ENCODE measurements around the gene VSIG2.
"Not testable (repeated sequence)": the region's sequence is repeated elsewhere in the genome, so short reads cannot be mapped to it uniquely, and the experiment has no call there.

The VSIG2 gene

GRCh38 chr11:124778281-124778680 lies 26.2 kb upstream of the VSIG2 start:
- TF ChIP-seq POLR2A (IDR thresholded peaks at IDR 0.05; ENCODE audit: low read depth, low read length): no peak
- FAIRE-seq (no peak), DNase-seq (ENCODE audit: insufficient read length, low spot score) (no peak)

- DNase-seq (ENCODE audit: insufficient read length, low spot score) (no peak), FAIRE-seq (no peak)
- TF ChIP-seq POLR2A (IDR thresholded peaks at IDR 0.05; ENCODE audit: low read depth, low read length): no peak
Measured at GRCh38 chr11:124776865-124777645, 25.0 kb upstream of the VSIG2 start.

- FAIRE-seq; DNase-seq (ENCODE audit: insufficient read length, low spot score): not testable (repeated sequence)
Measured at GRCh38 chr11:124770959-124771358, 18.9 kb upstream of the VSIG2 start.

GRCh38 chr11:124769806-124770774 lies 18.0 kb upstream of the VSIG2 start:
- no peak for DNase-seq (ENCODE audit: insufficient read length, low spot score)
- peak; percentile 52 for FAIRE-seq
- TF ChIP-seq POLR2A (IDR thresholded peaks at IDR 0.05; ENCODE audit: low read depth, low read length): no peak

- FAIRE-seq (no peak), DNase-seq (ENCODE audit: insufficient read length, low spot score) (no peak)
- TF ChIP-seq POLR2A (IDR thresholded peaks at IDR 0.05; ENCODE audit: low read depth, low read length): no peak
Measured at GRCh38 chr11:124768914-124769313, 16.9 kb upstream of the VSIG2 start.

- TF ChIP-seq POLR2A (IDR thresholded peaks at IDR 0.05; ENCODE audit: low read depth, low read length): no peak
- DNase-seq (ENCODE audit: insufficient read length, low spot score) (no peak), FAIRE-seq (no peak)
Measured at GRCh38 chr11:124766156-124766555, 14.1 kb upstream of the VSIG2 start.

GRCh38 chr11:124763156-124763947 lies 11.3 kb upstream of the VSIG2 start:
- DNase-seq (ENCODE audit: insufficient read length, low spot score) (peak; percentile 52), FAIRE-seq (peak; percentile 61)
- TF ChIP-seq POLR2A (IDR thresholded peaks at IDR 0.05; ENCODE audit: low read depth, low read length): no peak

- no peak for TF ChIP-seq POLR2A (IDR thresholded peaks at IDR 0.05; ENCODE audit: low read depth, low read length)
- no peak for FAIRE-seq
- no peak for DNase-seq (ENCODE audit: insufficient read length, low spot score)
Measured at GRCh38 chr11:124762624-124763155, 10.6 kb upstream of the VSIG2 start.

- no peak for FAIRE-seq
- TF ChIP-seq POLR2A (IDR thresholded peaks at IDR 0.05; ENCODE audit: low read depth, low read length): no peak
- no peak for DNase-seq (ENCODE audit: insufficient read length, low spot score)
Measured at GRCh38 chr11:124762105-124762623, 10.1 kb upstream of the VSIG2 start, which contains the start of gene ESAM. ESAM (minus strand) TSS chr11:124762290; CDS start chr11:124762154, 136 bp downstream.

- FAIRE-seq (no peak), DNase-seq (ENCODE audit: insufficient read length, low spot score) (no peak)
- no peak for TF ChIP-seq POLR2A (IDR thresholded peaks at IDR 0.05; ENCODE audit: low read depth, low read length)
Measured at GRCh38 chr11:124761301-124762104, 9.4 kb upstream of the VSIG2 start.

- TF ChIP-seq POLR2A (IDR thresholded peaks at IDR 0.05; ENCODE audit: low read depth, low read length): no peak
- DNase-seq (ENCODE audit: insufficient read length, low spot score): no peak
- FAIRE-seq: no peak
Measured at GRCh38 chr11:124760806-124761205, 8.8 kb upstream of the VSIG2 start.

GRCh38 chr11:124760205-124760652 lies 8.2 kb upstream of the VSIG2 start:
- no peak for TF ChIP-seq POLR2A (IDR thresholded peaks at IDR 0.05; ENCODE audit: low read depth, low read length)
- DNase-seq (ENCODE audit: insufficient read length, low spot score) (no peak), FAIRE-seq (no peak)
